Activated CD4-positive, CD25-positive, alpha-beta regulatory T cell treated with anti-CD3 and anti-CD28 coated beads, Interleukin-2, amount 50 U/mL, for 72 hours (primary cell): Measurements from ENCODE around the gene G6PC3.
A peak's percentile ranks its signal among the peaks of the same experiment; 100 is the strongest.
"Not testable (repeated sequence)": the region's sequence is repeated elsewhere in the genome, so short reads cannot be mapped to it uniquely, and the experiment has no call there.

Experiments used
- DNase-seq: peaks from one replicate; pipeline ENCODE4 v3.0.0; 2021

Gene G6PC3

GRCh38 chr17:44070455-44071197 lies at the start of gene G6PC3:
Gene G6PC3, plus strand, starts transcription at chr17:44070735. Its CDS starts 231 bp downstream, at chr17:44070966.
- peak; percentile 82 for DNase-seq

- not testable (repeated sequence) for DNase-seq
Observed at GRCh38 chr17:44021227-44021626, 49.3 kb upstream of the G6PC3 start.

GRCh38 chr17:44022246-44022645 lies 48.3 kb upstream of the G6PC3 start:
- DNase-seq, result no peak

GRCh38 chr17:44023545-44024270 lies 46.8 kb upstream of the G6PC3 start:
- DNase-seq, result no peak

GRCh38 chr17:44024271-44024663 lies 46.3 kb upstream of the G6PC3 start:
- no peak for DNase-seq

- no peak for DNase-seq
Observed at GRCh38 chr17:44024853-44025252, 45.7 kb upstream of the G6PC3 start.

GRCh38 chr17:44029736-44030135 lies 40.8 kb upstream of the G6PC3 start:
- DNase-seq, result no peak

- no peak for DNase-seq
Observed at GRCh38 chr17:44030482-44030881, 40.1 kb upstream of the G6PC3 start.

GRCh38 chr17:44033861-44034408 lies 36.6 kb upstream of the G6PC3 start:
- DNase-seq, result no peak

- not testable (repeated sequence) for DNase-seq
Observed at GRCh38 chr17:44034688-44035087, 35.8 kb upstream of the G6PC3 start.

GRCh38 chr17:44037471-44037870 lies 33.1 kb upstream of the G6PC3 start:
- DNase-seq, result no peak

- DNase-seq, result no peak
Observed at GRCh38 chr17:44038604-44039011, 31.9 kb upstream of the G6PC3 start.

GRCh38 chr17:44039829-44040635 lies 30.5 kb upstream of the G6PC3 start:
- DNase-seq, result no peak

- no peak for DNase-seq
Observed at GRCh38 chr17:44043272-44043696, 27.3 kb upstream of the G6PC3 start.

GRCh38 chr17:44044071-44044470 lies 26.5 kb upstream of the G6PC3 start:
- no peak for DNase-seq

GRCh38 chr17:44045486-44045885 lies 25.0 kb upstream of the G6PC3 start:
- no peak for DNase-seq

GRCh38 chr17:44046893-44047292 lies 23.6 kb upstream of the G6PC3 start:
- not testable (repeated sequence) for DNase-seq

GRCh38 chr17:44049294-44050060 lies 21.1 kb upstream of the G6PC3 start:
- no peak for DNase-seq

- no peak for DNase-seq
Observed at GRCh38 chr17:44053125-44053872, 17.2 kb upstream of the G6PC3 start.

- DNase-seq, result no peak
Observed at GRCh38 chr17:44059101-44059892, 11.2 kb upstream of the G6PC3 start.

- no peak for DNase-seq
Observed at GRCh38 chr17:44061446-44061845, 9.1 kb upstream of the G6PC3 start.
